GM21367 (cell line): ENCODE measurements around the gene NNMT.

ENCODE experiments used
- ATAC-seq: cut with Tn5 transposase; IDR thresholded peaks from one replicate; pipeline ENCODE4 v1.9.1; 2021; ENCODE audit not compliant: unreplicated experiment

NNMT gene

DNA sequence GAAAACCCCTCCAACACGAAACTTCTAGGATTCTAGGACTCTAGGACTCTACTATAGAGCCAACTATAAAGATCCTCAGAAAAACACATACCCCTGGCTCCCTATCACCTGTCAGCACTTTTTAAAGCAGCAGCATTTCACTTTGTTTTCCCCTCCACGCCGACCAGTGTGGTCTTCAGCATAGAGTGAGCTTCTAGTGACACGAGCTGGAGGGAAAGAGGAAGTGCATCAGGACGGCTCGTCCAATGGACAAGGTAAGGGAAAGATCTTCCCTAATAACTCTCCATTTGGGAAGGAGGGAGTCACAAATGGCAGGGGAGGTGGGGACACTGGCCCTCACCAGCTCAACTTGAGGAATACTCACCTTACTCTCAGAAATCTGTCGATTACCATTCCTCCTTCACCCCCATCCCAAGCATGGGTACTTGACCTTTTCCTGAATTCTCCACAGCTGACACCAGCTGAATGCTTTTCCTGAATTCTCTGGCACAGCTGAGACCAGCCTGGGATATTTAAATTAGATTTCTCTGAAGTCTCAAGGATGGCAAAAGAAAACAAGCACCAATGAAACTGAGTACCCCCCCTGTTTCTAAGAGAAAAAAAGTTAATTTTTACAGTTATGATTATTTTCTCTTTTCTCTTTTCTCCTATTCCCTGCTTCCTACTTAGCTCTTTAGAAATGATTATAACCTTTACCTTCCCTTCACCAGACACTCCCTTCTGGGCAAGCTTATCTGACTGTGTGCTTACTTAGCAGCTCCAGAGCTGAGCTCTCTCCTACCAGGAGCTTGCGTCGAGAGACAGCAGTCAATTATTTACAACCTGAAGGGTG lies 33.3 kb upstream of the NNMT start:
- no peak for ATAC-seq

DNA sequence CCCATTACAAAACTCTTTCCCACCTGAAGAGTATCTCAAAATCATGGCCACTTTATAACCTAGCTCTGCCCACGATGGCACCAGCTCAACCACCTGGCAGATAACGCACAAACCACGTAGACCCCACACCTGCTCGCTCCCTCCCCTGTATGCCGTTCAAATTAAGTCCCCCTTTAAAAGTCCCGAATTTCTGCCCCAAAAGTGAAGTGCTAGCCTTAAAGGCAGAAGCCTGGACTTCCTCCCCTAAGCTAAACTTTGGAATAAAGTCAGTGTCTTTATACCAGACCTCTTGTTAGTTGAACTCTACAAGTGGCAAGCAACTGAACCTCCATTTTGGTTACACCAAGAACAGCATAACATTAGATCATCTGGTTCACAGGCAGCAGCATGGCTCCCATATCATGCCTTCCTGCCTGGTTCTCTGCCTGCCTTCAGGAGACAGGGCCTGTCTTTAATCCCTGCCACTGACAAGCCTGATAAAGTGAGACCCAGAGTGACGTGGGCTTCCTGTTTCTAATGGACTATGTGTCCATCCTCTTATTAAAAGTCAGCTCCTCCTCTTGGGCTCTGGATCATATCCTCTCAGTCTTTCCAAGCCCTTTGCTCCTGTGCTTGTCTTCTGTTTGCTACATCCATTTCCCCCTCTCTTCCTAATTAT lies 32.6 kb upstream of the NNMT start:
- ATAC-seq = no peak

DNA sequence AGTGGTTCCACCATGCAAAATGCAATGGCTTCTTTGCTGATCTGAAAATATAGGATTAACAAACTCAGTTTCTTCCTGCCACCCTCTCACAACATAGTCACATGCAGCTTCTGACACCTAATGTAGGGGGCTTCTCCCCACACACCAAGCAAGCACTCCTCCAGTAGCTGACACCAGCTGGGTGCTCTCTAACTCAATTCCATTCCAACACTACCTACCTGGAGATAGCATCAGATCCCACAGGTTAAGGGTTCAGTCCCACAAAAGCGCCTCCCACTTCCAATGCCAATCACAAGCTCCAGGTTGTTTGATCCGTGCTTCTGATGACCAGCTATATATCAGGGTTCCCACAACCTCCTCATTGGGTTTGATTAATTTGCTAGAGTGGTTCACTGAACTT lies 31.8 kb upstream of the NNMT start:
- ATAC-seq = no peak

DNA sequence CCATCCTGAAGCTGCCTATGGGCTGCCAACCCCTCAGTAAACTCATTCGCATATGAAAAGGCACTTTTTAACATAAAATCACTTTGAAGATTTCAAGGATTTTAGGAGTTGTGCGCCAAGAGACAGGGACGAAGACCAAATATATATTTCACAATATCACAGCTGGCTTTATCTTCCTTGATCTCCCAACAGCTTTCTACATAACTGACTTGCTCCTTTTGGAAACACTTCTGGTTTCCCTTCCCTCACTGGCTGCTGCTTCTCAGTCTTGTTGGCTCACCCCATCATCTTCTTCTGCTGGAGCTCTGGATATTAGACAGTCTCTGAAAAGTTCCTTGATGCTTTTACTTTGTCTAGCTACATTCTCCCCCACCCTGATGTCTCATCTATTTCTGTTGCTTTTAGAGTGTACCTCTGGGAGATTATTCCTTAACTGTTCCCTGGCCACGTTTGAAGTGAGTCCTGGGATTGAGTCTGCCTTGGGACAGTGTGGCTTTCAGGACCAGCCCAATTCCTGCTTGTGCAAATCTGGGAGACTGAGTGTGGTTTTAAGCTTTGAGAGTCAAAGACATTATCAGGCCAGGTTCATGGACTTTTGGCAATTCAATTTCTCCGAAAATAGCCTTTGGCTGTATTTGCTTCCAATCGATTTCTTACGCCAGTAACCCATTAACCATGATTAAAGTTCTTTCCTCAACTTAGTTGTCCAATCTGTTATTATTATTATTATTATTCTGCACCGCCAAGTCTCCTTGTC lies 30.9 kb upstream of the NNMT start:
- ATAC-seq = no peak

DNA sequence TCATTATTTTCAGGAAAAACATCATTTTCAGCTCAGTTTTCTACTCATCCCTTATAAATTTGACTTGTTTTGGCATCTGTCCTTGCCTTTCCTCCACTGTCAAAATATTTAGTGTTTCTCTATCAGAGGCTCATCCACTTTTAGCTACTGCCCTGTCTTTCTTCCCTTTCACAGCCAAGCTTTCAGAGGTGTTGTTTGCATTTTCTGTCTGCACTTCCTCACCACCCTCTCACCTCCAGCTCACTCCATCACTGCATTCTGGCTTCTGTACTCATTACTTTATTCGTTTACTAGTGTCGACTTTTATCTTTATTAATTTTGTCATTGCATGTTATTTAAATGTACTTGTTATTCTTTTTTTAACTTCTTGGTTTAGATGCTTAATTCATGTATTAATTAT lies 26.7 kb upstream of the NNMT start:
- no peak for ATAC-seq

DNA sequence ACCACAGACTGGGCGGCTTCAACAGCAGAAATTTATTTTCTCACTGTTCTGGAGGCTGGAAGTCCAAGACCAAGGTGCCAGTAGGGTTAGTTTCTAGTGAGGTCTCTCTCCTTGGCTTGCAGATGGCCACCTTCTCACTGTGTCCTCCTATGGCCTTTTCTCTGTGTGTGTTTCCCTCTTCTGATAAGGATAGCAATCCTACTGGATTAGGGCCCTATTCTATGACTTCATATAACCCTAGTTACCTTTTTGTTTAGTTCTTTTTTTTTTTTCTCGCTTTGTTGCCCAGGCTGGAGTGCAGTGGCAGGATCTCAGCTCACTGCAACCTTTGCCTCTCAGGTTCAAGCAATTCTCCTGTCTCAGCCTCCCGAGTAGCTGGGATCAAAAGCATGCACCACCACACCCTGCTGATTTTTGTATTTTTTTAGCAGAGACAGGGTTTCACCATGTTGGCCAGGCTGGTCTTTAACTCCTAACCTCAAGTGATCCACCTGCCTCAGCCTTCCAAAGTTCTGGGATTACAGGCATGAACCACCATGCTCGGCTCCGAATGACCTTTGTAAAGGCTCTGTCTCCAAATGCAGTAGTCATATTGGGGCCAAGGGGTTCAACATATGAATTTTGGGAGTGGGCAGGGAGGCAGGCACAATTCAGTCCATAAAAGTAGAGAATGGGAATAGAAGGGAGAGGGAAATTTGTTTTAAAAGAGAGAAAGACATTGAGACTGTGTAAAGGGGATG lies 25.5 kb upstream of the NNMT start:
- ATAC-seq = no peak

DNA sequence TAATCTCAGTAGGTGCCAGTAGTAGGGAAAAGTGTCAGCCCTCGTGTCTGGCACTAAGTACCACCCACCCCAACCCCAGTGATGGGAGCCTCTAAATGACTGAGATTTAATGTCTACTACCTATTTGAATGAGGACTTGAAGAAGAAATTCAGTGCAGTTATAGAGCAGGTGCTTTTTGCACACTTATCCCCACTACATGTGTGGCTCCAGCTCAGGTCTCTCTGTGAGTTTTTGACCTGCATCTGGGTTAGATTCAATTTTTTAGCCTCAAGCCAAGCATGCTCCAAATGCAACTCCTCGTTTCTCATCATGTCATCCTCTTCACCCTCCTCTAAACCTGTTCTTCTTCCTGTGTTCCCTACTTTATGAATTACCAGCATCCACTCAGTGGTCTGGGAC lies 24.9 kb upstream of the NNMT start:
- ATAC-seq = no peak

DNA sequence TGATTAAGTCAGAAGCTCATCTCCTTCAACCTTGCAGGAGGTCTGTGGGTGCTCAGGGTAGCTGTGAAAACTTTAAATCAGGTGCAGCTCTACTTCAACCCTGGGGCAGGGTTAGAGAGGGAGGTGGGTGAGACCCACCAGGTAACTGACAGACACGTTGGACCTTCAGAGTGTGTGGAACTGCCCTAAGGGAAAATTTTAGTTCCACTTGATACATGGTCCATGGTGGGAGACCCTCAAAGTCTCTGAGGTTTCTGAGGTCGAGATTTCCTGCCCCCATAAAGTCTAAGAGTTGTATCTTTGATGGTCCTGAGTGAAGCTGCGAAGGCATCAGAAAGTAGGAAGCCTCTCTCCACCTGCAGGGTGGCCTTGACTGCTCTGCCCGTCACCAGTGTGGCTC lies 23.9 kb upstream of the NNMT start:
- ATAC-seq = no peak

DNA sequence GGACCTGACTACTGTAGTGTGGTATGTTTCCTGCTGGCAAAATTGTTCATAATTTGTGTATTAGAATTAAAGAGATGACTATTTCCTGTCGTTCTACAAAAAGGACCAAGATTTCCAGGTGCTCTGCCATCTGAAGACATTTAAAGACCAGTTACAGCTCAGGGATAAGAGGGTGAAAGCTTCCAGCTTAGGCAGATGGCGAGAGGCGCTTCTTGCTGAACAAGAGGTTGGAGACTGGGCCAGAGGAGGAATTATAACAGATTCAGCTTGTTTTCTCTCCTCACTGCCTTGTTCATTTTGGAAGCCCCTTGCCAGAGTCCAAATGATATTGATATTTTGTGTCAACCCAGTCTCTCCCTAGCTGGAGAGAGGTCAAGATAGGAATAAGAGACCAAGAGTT lies 23.1 kb upstream of the NNMT start:
- ATAC-seq = no peak

DNA sequence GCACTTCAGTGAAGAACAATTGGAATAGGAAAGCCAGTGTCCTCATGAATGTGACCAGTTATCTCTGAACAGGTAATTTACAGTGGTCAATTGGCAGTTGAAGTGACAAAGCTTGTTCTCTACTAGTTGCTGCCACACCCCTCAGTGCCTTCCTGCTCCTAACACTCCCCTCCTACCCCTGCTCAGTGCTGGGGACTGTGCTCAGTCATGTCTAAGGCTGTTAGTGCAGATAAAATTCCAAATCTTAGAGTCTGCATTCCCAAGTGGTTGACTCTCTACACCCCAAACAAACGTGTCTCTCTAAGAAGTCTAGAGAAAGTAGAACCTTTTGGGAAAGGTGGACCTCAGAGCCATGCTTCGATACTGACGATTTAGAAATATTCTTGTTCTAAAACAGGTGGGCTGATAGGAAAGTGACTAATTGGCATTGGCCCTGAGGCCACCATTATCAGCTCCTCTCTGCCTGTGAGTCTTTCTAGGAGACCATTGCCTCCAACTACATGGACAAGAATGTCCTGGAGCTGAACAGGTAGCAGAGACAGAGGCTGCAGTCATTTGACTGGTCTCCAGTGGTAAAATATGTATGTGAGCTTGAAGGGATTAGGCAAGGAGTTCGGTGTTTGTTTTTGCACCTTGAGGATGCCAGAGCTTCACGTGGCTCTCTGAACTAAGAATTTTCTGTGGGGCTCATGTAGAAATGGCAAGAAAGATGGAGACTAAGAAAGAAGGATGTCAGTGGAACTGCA lies 22.1 kb upstream of the NNMT start:
- ATAC-seq = no peak

DNA sequence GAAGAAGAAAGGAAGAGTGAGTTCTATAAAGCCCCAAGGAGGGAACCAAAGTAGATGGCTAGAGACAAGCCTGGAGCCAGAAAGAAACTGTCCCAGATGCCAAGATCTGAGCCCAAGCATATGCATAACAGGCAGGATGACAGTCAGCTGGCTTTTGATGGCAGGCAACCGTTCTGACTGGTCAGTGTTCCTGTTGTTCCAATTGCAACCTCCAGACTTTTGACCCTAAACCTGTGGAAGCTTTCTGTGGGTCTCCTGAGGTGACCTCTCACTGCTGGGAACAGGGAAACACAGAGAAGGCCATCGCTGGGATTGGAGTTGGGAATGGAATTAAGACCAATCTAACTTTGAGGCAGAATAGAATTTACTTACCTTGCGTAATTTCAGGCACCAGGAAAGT lies 21.6 kb upstream of the NNMT start:
- no peak for ATAC-seq

DNA sequence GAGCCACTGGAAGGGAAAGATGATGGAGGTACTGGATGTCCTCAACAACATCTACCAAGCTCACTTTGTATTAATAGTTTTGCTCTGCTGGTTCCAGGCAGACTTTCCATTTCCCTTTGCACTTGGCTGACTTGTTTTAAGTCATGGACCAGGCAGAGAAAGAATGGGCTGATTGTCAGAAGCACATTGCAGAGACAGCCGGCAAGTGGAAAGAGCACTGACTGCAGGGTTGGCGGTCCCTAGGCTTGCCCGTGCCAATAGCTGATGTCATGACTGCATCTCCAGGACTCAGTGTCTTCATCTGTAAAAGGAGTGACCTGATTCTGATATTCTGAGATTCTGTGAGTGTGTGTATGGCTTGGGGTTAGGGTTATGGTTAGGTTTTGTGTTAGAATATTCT lies 20.9 kb upstream of the NNMT start:
- ATAC-seq = no peak

DNA sequence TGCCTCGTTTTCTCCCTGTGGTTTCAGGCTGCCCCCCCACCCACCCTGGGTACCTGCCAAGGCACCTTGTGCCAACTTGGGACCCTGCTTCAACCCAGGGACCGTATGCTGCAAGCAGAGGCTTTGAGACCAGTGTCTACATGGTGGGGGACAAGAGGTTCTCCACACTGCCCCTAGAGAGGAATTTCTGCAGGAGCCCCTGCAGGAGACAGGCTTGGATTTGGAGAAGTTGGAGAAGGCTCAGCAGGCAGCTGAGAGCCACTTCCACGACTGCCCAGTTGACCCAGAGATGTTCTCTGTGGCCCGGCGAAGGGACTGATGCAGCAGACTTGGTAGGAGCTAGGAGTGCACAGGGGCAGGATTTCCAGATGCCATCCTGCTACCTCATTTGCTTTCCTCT lies 20.1 kb upstream of the NNMT start:
- ATAC-seq = no peak

DNA sequence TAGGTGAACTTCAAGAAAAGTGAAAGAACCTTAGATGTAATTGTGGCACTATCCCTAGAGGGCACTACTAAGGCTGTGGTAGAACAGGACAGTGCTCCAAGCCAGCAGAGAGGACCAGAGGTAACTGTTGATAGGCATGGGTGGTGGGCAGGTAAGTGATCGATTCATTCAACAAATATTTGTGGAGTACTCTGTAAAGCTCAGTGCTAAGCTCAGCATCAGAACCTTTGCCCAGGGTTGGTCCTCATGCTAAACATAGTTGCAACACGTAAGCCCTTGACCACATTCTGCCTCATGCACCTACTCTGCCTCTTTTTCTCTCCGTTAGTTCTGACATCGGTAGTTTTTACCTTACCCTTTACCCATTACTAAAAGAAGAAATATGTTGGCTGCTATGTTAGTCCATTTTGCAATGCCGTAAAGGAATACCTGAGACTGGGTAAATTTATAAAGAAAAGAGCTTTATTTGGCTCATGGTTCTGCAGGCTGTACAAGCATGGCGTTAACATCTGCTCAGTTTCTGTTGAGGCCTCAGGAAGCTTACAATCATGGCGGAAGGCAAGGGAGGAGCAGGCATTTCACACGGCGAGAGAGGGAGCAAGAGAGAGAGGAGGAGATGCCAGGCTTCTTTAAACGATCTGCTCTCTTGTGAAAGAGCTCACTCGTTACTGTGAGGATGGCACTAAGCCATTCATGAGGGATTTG lies 18.4 kb upstream of the NNMT start:
- ATAC-seq = no peak

DNA sequence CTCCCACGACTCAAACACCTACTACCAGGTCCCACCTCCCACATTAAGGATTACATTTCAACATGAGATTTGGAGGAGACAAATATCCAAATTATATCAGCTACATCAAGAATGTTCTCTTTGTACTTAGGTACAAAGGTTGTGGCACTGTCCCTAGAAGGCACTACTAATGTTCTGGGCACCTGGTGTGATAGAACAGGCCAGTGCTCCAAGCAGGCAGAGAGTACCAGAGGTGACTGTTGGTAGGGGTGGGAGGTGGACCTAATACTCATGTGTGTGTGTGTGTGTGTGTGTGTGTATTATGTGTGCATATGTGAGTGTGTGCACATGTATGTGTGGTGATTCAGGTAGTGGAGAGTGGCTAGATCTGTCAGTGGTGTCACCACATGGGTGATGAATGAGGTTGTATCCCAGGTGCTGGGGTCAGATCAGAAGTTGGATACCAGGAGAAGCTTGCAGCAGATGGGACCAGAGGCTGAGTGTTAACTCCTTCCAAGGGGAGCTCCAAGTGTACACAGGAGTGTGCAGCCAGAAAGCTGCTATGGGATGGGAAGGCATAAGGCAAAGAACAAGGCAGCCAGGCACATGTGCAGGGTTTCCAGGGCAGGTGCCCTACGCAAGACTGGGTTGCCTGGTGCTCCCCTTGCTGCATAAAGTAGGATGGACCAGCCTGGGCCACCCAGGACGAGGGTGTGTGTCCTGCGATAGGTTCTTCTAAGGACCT lies 17.7 kb upstream of the NNMT start:
- no peak for ATAC-seq

DNA sequence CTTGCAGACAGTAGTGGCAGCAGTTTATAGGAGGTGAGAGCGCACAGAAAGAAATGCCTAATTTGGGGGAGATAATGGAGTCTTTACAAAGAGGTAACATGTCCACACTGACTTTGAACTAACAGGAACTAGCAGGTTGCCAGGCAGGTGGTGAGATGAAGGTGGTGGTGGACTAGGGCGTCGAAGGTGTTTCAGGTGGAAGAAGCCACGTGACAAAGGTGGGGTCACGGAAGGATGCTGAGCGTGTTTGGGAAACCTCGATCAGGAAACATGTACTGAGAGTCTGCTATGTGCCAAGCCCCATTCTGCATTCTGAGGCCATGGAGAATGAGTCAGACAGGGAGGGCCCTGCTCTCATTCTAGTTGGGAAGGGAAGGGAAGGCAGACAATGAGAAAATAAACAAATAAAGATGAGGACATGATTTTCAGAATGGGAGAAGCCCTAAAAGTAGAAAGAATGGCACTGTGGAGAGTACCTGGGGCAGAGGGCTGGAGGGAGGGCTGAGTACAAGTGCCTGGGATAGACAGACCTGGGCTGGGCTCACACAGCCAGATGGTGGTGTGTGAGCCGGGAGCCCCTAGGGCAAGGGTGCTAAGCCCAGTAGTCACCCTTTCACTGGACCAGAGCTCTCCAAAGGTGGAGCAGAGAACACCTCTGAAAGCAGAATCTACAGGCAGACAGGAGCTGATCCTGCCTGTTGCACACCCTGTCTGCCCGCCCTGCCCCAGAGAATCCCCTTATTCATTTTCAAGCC lies 16.2 kb upstream of the NNMT start:
- no peak for ATAC-seq

DNA sequence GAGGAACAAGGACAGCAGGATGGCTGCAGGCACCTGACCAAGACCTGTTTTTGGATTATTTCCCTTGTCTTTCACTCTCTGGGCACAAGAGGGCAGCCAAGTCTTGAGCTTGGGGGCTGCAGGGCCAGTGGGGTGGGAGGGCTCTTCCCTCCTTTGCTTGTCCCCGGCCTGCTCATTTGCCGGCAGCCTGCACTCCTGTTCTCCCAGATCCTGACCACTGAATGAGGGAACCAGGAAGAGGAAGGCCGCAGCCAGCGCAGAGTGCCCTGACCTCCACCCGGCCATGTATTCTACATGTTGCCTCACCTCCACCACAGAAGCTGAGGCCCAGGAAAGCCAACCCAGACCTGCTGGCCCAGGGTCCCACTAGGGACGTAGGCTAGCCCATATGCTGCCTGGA lies 15.5 kb upstream of the NNMT start:
- no peak for ATAC-seq

DNA sequence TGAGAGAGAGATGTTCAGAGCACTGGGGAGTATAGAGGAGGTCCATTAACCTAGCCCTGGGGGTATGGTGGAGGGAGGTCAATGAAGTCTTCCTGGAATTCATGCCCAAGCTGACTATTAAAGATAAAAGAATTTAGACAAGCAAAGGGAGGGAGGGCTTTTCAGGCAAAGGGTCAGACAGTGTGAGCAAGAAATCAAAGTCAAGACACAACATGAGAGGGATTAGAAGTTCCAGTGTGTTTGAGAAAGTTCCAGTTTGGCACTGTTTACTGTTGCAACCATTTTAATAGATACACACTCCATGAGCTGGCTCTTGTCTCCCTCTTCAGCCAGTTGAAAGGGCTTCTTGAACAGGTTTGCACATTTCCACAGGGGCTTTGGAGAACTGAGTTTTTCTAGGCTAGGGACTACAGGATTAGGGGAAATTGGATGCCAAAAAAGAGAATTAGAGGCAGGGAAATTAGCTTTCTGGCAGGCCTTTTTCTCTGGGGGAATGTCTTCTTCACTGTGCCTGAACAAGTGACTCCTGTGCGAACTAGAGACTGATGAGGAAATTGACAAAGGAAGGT lies 14.7 kb upstream of the NNMT start:
- ATAC-seq = no peak
